ENCODE measurements around the gene RBMS3. TPM values are rescaled to one million over a fixed set of nuclear protein-coding genes. Genes with fewer than 3 reads are reported as not detected.
A peak's percentile ranks its signal among the peaks of the same experiment; 100 is the strongest.

Gene RBMS3
- total RNA-seq, 2 donors from 2014 or later, result 27.3 to 51.4 TPM

GRCh38 chr3:29760226-29760685 is 479.4 kb downstream of the RBMS3 start:
- no peaks in the 10 kb centered on the region for H3K27me3 ChIP-seq
- no peak overlapping the region for H3K4me3 ChIP-seq
- no peak for TF ChIP-seq CTCF (IDR thresholded peaks at IDR 0.05)
- no peak for DNase-seq (ENCODE audit: low spot score)
- no peaks in the 10 kb centered on the region for H3K36me3 ChIP-seq
- peaks cover 0 to 63% of the 10 kb centered on the region in 2 donors for H3K4me1 ChIP-seq
- H3K27ac ChIP-seq, result peak overlapping the region; percentile 81 to 89
- no peaks in the 10 kb centered on the region for H3K9me3 ChIP-seq

DNA sequence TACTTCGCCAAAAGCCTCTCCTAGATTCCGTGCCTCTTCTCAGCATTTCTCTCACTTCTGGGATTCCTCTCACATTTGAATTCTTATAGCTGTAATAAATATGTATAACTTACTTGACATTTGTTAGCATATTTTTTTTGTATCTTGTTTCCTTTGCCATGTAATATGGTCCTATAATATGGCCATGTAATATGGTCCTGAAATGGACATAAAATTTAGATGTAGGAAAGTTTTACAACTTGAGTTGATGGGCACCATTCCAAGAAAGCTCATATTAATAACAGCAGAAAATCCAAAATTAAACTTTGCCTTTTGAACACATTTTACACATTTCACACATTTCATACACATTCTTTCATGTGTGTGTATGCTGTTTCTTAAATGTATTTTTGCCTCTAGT is 480.6 kb downstream of the RBMS3 start:
- no peaks in the 10 kb centered on the region for H3K36me3 ChIP-seq
- peaks cover 0 to 63% of the 10 kb centered on the region in 2 donors for H3K4me1 ChIP-seq
- no peaks in the 10 kb centered on the region for H3K27me3 ChIP-seq
- TF ChIP-seq CTCF (IDR thresholded peaks at IDR 0.05), result no peak
- H3K4me3 ChIP-seq, result no peak overlapping the region
- H3K27ac ChIP-seq, result peak overlapping the region; percentile 46 to 89
- no peaks in the 10 kb centered on the region for H3K9me3 ChIP-seq
- DNase-seq (ENCODE audit: low spot score), result no peak

DNA sequence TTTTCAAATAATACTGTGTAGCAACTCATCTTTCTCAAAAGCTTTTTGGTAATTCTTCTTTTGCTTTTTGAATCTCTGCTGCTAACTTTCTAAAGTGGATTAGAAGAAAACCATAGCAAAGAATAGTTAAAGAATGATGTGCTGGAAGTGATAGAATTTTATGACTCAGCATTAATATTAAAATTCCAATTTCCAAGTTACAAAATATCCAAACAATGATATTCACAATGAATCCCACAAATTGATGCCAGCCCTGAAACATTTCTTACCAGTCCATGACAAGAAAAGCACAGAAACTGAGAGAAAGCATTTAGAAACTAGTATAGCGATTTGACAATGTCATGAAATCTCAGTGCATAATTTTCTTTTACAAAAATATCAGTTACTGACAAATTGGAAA is 482.2 kb downstream of the RBMS3 start:
- Histone ChIP-seq H3K9me3 (no peaks in the 10 kb centered on the region), H3K4me3 (no peak overlapping the region), H3K27ac (no peak overlapping the region), H3K27me3 (no peaks in the 10 kb centered on the region), H3K36me3 (no peaks in the 10 kb centered on the region), H3K4me1 (peaks cover 0 to 49% of the 10 kb centered on the region in 2 donors)
- no peak for DNase-seq (ENCODE audit: low spot score)
- no peak for TF ChIP-seq CTCF (IDR thresholded peaks at IDR 0.05)

- H3K9me3 ChIP-seq, result no peaks in the 10 kb centered on the region
- H3K4me3 ChIP-seq, result no peak overlapping the region
- H3K27me3 ChIP-seq, result no peaks in the 10 kb centered on the region
- DNase-seq (ENCODE audit: low spot score), result no peak
- TF ChIP-seq CTCF (IDR thresholded peaks at IDR 0.05), result no peak
- H3K27ac ChIP-seq, result no peak overlapping the region
- H3K36me3 ChIP-seq, result no peaks in the 10 kb centered on the region
- peaks cover 0 to 40% of the 10 kb centered on the region in 2 donors for H3K4me1 ChIP-seq
Observed at GRCh38 chr3:29764041-29764440, 483.2 kb downstream of the RBMS3 start.

DNA sequence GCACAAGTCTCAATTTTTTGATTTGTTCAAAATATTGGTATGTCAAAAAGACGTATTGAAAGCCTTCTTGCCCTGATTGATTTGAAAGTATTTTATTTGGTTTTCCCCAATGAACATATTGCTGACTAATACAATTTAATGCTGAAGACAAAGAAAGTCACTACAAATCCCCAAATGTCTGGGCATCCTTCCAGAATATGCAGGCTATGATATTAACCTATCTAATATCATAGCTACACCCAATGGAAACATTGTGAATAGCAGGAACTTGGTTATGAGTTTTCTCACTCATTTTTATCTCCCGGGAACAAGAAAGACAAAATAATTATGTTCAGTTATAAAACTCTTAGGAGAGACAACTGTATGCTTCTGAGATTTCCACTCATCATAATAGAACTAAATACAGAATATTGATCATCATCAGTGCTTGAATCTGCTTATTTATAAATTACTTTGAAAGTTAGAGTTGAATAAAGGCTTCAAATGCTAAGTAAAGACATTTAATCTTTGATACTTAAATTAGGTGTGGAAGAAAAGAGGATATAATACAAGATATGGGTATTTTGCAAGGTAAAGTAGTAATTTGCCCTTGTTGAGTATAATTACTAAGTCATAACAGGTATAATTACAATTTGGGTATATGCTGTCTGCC is 483.9 kb downstream of the RBMS3 start:
- Histone ChIP-seq H3K27ac (no peak overlapping the region), H3K36me3 (no peaks in the 10 kb centered on the region), H3K27me3 (no peaks in the 10 kb centered on the region), H3K9me3 (no peaks in the 10 kb centered on the region), H3K4me3 (no peak overlapping the region), H3K4me1 (peaks cover 0 to 33% of the 10 kb centered on the region in 2 donors)
- peak; percentile 53 to 77 for TF ChIP-seq CTCF (IDR thresholded peaks at IDR 0.05)
- DNase-seq (ENCODE audit: low spot score), result no peak

- DNase-seq (ENCODE audit: low spot score), result no peak
- no peaks in the 10 kb centered on the region for H3K9me3 ChIP-seq
- H3K4me3 ChIP-seq, result no peak overlapping the region
- no peaks in the 10 kb centered on the region for H3K36me3 ChIP-seq
- H3K4me1 ChIP-seq, result no peaks in the 10 kb centered on the region
- H3K27me3 ChIP-seq, result no peaks in the 10 kb centered on the region
- H3K27ac ChIP-seq, result no peak overlapping the region
- no peak for TF ChIP-seq CTCF (IDR thresholded peaks at IDR 0.05)
Observed at GRCh38 chr3:29771602-29772001, 490.7 kb downstream of the RBMS3 start.
